ENCODE results near the gene STK10.
A peak's percentile ranks its signal among the peaks of the same experiment; 100 is the strongest.
"Not testable (repeated sequence)": the region's sequence is repeated elsewhere in the genome, so short reads cannot be mapped to it uniquely, and the experiment has no call there.

The STK10 gene

DNA sequence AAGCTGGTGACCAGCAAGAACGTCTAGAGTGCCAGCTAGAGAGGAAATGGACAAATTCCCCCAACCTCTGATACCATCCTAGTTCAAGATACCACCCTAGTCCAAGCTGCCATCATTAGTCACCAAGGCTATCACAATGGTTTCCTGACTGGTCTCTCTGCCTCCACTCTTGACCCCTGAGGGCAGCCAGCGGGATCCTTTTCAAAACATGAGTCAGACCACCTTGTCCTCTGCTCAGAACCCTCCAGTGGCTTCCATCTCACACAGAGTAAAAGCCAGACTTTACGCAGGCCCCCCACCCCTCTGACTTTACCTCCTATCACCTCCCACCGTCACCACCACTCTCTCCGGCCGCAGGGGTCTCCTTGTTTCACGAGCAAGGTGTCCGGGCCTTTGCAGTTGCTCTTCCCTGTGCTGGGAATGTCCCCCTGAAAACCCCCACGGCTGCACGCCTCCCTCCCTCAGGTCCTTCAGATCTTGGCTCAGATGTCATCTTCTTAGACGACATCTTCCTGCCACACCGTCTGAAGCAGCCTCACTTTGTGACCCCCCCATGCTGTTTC lies 139.4 kb downstream of the STK10 start:
- no peak for DNase-seq

DNA sequence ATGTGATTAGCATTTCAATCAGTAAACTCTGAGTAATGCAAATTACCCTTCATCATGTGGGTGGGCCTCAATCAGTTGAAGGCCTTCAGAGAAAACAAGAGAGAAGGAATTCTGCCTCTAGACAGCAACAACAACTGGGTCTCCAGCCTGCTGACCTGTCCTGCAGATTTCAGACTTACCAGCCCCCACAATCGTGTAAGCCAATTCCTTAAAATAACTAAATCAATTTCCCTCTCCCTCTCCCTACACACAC lies 139.9 kb downstream of the STK10 start:
- DNase-seq: no peak

DNA sequence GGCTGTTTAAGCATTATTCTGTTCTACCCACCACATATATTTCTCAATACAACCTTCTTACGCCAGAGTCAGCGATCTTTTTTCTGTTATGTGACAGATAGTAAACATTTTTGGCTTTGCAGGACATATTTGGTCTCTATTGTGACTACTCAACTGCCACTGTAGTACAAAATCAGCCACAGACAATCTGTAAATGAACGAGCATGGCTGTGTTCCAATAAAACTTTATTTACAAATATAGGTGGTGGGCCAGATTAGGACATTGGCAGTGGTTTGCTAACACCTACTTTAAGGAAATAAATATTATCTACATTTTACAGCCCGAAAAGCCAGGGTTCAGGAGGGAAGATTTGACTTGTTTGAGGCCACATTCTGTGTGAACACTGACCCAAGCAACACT lies 141.4 kb downstream of the STK10 start:
- no peak for DNase-seq

DNA sequence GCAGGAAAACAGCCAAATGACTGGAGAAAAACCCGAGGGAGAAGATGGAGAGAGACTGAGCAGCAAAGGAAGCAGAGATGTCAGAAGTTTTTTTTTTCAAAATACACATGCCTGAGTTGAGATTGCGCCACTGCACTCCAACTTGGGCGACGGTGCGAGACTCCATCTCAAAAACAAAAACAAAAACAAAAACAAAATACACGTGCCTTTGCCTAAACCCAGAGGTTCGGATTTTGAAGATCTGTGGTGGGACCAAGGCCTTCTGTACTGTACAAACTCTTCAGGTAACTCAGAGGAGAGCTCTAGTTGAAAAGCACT lies 142.8 kb downstream of the STK10 start:
- DNase-seq: no peak

DNA sequence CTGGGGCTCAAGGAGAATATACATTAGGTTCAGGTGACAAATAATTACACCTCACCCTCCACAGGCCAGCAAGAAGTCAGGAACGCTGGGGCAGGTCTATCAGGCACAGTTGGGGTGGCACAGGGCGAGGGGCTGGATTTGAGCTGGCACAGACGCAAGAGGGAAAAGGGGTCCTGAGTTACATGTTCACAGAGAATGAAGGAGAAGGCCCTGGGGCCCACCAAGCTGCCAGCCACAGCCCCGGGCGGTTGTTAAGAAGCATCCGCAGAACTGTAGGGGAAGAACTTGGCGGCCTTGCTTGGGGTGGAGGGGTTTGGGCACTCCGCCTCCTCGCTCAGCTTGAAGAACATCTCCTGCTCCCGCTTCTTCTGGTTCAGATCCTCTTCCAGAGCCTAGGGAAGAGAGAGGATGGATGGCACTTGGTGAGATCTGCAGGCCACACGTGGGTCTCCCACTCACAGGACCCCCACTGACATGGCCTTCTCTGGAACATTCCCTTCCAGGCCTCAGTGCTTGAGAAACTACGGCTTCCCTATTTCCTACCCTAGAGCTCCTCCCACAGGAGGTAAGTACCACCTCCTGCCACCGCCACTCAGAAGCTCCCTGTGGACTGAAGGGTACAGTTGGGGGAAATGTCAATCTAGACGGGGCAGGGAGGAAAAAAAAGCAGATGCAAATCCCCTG lies 143.3 kb downstream of the STK10 start:
- peak; percentile 8 for DNase-seq

DNA sequence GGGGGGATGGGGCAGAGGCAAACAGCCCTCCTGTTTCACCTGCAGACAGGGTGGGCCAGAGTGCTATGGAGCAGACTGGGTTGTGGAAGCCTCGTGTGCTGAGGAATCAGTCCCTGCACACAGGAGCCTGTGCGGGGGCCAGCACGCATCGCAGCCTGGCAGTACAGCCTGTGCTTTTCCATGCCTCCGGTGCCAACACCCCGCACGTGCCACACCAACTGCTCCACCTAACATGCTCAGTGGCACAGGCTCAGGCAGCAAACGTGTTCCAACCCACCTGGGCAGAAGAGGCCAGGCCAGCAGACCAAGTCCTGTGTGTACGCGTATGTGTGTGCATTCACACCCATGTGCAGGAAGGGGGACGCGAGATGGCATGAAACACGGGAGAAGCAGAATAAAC lies 144.2 kb downstream of the STK10 start:
- no peak for DNase-seq

DNA sequence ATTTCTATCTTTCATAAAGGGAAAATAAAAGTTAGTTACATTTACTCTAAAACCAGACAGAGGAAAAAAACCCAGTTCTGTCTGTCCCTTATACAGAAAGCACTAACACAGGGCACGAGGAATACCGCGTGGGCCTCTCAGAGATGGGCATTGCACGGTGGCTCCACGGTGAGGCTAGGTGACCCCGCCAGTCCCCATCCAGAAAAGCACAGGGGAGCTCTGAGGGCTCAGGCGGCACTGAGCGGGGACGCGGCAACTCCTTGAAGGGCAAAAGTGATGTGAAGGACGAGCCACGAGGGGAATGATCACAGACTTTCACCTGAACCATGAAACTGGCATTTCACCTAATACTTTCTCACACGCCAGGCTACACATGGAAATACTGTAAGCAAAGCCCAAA lies 145.8 kb downstream of the STK10 start:
- no peak for DNase-seq

DNA sequence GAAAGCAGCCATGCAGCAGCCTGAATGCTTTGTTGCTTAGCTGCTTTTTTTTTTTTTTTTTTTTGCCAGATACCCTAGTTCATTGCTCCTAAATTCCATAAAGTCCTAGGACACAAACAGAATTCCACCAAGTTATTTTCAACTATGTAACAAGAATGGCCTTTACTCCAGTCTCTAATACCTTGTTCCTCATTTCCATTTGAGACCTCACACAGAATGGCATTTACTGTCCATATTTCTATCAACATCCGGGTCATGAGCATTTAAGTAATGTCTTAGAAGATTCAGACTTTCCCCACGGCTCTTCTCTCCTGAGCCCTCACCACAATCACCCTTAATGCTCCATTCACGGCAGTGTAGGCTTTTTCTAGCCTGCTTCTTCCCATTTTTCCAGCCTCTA lies 149.9 kb downstream of the STK10 start:
- no peak for DNase-seq

DNA sequence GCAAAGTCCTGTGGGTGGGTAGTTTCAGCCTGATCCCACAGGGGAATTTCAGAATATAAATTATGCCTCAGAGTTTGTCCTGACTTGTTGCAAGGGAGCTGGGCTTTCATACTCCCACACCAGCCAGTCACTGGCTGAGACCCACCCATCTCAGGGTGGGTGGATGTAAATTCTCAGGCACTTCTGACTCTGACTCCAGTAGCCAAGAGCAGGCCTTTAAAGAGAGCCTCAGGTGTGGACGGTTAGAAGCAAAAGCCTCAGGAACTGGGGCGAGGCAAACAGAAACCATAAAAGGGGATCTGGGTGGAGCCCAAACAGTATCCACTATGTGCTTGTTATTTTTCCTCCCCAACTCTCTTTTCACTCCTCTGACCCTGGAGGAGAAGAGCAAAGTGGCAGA lies 153.0 kb downstream of the STK10 start:
- DNase-seq: no peak

DNA sequence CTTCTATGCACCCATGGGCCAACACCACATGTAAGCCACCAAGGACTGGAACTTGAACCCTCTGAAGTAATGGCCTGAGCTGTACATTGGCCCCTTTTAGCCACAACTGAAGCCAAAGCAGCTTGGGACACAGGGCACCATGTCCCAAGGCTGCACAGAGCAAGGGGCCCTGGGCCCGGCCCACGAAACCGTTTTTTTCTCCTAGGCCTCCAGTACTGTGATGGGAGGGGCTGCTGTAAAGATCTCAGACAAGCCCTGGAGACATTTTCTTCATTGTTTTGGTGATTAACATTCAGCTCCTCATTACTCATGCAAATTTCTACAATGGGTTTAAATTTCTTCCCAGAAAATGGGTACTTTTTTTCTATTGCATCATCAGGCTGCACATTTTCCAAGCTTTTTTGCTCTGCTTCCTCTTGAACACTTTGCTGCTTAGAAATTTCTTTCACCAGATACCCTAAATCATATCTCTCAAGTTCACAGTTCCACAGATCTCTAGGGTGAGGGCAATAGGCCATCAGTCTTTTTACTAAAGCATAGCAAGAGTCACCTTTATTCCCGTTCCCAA lies 156.0 kb downstream of the STK10 start:
- no peak for DNase-seq

DNA sequence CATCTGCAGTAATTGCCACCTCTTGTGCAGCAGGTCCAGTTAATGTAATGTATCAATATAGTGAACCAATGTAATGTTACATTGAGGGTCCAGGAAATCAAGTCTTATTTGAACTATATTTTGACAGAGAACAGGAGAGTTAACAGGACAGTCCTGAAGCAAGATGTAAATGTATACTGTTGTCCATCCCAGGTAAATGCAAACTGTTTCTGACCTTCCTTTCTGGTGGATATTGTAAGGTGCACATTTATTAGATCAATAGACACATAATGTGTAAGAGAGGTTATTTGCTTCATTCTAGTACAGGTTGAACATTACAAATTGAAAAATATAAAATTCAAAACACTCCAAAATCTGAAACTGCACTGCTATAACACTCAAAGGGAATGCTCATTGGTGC lies 158.1 kb downstream of the STK10 start:
- DNase-seq: no peak

DNA sequence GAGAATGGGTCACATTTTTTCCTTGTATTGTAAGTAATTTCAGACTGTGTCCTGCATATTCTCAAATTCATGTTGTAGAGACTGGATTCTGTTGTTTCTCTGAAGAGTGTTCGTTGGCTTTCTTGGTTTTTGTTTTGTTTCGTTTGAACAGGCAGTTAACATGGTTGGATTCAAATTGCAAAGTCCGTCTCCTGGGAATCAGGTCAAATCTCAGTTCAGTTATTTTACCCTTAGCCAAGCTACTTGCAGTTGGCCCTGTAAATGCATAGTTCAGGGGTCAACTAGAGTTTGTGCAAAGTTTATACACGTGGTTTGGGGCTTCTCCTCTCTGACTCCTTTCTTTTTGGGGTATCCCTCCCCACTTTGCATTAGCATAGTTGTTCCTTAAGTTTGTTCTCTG lies 159.9 kb downstream of the STK10 start:
- no peak for DNase-seq

DNA sequence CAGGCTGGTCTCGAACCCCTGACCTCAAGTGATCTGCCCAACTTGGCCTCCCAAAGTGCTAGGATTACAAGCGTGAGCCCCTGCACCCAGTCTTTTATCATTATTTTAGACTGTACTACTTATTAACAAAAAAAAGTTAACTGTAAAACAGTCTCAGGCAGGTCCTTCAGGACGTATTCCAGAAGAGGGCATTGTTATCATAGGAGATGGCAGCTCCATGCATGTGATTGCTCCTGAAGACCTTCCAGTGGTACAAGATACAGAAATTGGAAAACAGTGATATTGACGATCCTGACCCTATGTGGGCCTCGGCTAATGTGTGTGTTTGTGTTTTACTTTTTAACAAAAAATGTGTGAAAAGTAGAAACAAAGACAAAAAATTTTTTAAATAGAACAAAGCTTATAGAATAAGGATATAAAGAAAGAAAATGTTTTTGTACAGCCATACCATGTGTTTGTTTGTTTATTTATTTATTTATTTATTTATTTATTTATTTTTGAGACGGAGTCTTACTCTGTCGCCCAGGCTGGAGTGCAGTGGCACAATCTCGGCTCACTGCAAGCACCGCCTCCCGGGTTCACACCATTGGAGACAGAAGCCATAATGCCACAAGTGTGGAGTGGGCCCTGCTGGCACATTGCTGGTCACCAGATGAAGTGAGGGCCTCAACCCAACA lies 167.8 kb downstream of the STK10 start:
- DNase-seq: not testable (repeated sequence)

DNA sequence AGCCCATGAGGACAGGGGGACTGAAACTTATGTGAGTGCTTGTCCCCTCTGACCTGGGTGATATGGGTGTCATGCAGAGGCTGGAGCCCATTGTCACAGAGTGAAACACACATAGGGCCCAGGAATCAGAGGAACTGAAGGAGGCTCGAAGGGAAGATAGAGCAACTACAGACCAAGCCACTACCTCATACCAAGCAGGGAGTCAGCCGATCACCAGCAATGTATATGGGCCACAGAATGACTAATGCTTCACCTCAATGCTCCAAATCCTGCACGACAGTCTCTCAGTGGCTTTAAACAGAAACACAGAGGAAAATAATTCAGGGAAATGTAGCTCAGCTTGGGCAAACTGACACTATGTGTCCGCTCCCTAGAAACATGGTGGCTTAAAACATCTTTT lies 172.7 kb downstream of the STK10 start:
- DNase-seq: no peak

DNA sequence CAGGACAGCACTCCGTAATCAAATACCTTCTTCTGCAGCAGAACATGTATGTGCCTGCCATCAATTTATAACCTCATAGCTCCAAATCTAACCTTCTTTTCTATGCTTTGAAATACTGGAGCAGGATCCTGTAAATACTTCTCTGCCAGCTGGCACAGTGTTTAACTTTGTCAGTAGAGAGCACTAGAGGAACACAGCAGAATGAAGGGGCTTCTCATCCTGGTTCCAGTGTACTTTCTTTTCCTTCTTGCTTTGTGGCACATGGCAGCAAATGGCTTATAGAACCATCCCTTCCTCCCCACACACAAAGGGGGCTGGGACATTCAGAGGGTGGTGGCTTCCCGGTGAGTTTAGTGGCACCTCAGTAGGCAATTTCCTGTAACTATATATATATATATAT lies 177.7 kb downstream of the STK10 start:
- DNase-seq: peak; percentile 59

DNA sequence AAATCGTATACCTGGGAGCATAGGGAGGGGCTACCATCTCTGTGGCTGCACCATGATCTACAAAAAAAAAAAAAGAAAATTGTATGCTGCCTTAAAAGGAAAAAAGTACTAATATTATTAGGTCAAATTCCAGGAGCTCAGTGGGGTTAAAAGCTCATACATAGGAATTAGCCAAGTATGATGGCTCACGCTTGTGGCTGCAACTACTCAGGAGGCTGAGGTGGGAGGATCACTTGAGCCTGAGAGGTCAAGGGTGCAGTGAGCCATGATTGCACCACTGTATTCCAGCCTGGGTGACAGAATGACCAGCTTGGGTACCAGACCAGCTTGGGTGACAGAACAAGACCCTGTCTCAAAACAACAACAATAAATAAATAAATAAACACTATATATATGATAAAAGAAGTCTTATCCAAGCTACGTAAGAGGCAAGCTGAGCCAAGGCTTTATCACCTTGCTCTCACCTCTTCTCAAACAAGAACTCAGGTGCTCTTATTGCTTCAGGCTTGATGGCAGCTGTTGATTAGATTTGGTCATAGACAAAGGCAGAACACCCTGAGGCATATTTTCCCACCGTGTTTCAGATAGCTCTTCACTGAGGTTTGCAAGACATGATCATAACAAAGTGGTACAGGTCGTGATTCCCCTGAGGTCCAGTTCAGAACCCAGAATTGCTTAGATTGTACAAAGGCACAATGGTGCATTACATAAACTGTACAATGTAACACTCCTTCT lies 178.3 kb downstream of the STK10 start:
- DNase-seq: no peak

DNA sequence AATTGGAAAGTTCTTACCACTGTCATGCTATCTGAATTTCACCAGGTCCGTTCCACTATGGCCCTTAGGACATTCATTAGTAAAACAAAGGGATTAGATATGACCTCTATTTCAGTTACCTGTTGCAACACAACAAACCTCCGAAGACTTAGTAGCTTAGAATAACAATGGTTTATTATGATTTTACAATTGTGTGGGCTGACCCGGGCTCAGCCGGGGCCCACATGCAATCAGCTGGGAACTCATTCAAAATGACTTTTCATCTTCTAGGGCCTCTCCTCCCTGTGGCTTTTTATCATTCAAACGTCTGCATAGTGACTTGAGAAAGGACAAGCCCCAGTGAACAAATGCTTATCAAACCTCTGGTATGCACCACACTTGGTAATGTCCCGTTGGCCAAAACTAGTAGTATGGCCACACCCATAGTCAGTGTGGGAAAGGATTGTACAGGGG lies 179.3 kb downstream of the STK10 start:
- no peak for DNase-seq

DNA sequence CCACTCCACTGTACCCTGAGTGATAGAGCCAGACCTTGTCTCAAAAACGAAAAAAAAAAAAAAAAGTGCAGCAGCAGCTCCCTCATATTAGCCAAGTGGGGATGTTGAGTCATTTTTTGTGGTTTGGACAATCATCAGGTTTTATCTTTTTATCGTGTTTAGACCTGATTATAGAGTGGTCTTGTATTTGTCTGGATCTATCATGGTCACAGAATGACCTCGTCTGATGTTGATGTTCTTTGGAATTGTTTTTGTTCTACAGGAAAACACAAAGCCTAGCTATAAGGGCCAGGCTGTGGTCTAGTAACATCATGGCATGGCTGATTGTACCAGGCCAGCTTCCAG lies 179.9 kb downstream of the STK10 start:
- no peak for DNase-seq

DNA sequence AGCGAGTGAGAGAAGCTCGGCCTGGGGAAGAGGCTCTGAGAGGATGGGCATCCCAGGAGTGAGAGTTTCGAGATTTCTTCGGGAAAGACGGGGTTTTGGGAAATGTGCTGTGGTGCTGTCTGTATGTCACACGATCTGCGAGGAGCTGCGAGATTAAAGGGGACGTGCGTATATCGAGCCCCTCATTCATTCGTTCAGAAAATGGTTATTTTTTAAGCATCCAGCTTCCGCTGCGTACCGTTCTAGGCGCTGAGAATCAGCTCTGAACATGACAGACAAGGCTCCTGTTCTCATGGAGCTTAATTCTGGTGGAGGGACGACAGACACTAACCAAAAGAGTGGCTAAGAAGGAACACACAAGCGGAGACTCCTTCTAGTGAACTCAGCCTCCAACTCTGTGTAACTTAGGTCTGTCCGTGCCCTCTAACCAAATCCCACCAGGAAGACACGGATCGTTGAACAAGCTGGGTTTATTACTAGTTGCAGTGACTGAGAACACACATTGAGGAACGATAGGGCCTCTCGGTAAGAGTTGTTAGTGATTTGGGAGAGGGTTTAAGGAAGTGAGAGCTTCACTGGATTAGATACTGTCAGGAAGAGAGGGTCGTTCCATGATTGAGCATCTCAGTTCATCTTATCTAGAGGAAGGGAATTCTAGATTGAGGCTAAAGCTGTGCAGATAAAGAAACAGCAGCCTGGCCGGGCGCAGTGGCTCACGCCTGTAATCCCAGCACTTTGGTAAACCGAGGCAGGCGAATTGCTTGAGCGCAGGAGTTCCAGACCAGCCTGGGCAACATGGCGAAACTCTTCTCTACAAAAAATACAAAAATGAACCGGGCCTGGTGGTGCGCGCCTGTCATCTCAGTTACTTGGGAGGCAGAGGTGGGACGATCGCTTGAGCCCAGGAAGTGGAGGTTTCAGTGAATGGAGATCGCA lies 180.6 kb downstream of the STK10 start:
- DNase-seq: no peak

DNA sequence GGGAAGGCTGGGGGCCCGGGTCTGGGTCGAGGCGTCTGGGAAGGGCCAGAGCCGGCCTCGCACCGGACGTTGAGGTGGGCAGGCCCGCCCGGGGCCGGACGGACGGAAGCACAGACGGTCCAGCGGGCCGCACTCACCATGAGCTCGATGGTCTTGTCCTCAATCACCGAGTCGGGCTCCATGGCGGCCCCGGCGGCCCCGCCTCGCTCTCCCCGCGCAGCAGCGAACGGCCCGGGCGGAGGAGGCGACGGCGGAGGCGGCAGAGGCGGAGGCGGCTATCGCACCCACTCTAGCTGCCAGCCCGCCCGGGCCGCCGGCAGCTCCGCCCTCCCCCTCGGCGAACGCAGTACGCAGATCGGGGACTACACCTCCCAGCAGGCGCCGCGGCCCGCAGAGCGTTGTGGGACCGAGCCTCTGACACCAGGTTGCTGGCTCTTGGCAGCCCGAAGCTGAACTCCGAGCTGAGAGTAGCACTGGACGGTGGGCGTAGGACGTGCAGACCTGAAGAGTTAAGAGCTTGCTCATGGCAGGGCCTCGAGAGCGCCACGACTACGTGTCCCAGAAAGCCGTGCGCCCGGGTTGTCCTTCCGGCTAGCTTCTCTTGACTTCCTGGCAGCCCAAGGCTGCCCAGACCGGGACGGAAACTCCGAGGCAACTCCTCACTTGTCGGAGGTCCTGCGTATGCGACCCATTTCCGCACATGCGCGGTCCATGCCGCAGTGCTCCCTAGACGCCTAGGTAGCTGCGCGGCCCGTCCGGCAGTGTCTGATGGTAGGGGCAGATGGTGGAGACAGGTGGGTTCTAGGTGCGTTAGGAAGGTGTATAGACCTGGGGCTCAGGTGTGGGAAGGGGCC lies 181.5 kb downstream of the STK10 start, which contains the start of gene FBXW11:
Gene FBXW11, minus strand, starts transcription at position 318 of the 854 bp plus-strand sequence. Its CDS starts 136 bp downstream, at position 182.
- peak; percentile 90 for DNase-seq

DNA sequence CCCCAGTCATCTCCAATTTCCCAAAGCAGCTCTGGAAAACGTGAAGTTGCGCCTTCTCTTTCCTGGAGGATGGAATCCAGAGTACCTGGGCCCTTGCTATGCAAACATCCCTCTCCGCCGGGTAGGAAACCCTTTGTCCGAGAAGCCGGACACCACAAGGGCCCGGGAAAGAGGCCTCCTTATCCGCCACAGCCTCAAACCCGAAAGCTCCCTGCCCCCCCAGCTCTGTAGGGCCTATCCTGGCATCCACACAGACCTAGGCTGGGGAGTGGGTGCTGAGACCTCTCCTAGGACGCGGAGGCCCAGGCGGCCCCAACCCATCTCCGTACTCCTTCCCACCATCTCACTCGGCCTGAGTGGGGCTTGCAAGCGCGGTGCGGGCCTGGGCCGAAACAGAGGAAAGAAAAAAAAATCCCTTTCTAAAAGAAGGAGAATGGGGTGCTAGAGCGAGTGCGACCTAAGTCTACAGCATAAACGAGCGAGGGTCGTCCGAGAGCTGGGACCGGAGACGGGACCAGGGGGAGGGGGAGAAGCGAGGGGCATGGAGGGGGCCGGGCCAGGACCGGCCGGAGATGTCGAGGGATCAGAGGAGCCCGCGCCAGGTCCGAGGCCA lies 182.2 kb downstream of the STK10 start:
- DNase-seq: no peak

Measured in NCI-H2171 treated with DMSO at 0.1 percent for 48 hours (cell line).